Activated T-helper 1 cell treated with anti-CD3 and anti-CD28 coated beads, Interleukin-12 subunit alpha, Interleukin-12 subunit beta, Interleukin-2, Interleukin-4 antibody, amounts not matched to agents 30 ng/mL and 10 ng/mL and 1 ng/mL, durations not matched to agents 14 hours and 24 hours and 36 hours (primary cell): ENCODE data around the gene PTRHD1. TPM values are rescaled to one million over a fixed set of nuclear protein-coding genes. Genes with fewer than 3 reads are reported as not detected.

Experiments used
- DNase-seq: peaks from one replicate; pipeline ENCODE4 v3.0.0; 2021; ENCODE audit warnings: low spot score
- H3K27ac Mint-ChIP-seq: one replicate; pipeline ENCODE4 v1.8.0; 2021; ENCODE audit warnings: mild to moderate bottlenecking, mixed read lengths
- H3K27me3 Mint-ChIP-seq: one replicate; pipeline ENCODE4 v1.8.0; 2022; ENCODE audit warnings: mild to moderate bottlenecking, moderate library complexity, mixed read lengths; ENCODE audit not compliant: insufficient read depth
- H3K36me3 Mint-ChIP-seq: one replicate; pipeline ENCODE4 v1.8.0; 2021; ENCODE audit warnings: low read depth, mixed read lengths
- H3K4me1 Mint-ChIP-seq: one replicate; pipeline ENCODE4 v1.8.0; 2021; ENCODE audit warnings: low read depth, mixed read lengths
- H3K4me3 Mint-ChIP-seq: one replicate; pipeline ENCODE4 v1.8.0; 2021; ENCODE audit warnings: mild to moderate bottlenecking, moderate library complexity, mixed read lengths
- H3K9me3 Mint-ChIP-seq: one replicate; pipeline ENCODE4 v1.8.0; 2021; ENCODE audit warnings: mixed read lengths
- intact Hi-C: fragments of 100-400 bp; cut with micrococcal nuclease; formaldehyde crosslinking; loops from one replicate; pipeline ENCODE4 v1.15.1; 2024
- total RNA-seq: library from RNA; stranded (reverse); gene quantifications from 2 replicates; pipeline ENCODE4 v1.2.3, GENCODE V29; 2022

PTRHD1 gene
- total RNA-seq, 1 donor from 2014 or later: 16.5 TPM

DNA sequence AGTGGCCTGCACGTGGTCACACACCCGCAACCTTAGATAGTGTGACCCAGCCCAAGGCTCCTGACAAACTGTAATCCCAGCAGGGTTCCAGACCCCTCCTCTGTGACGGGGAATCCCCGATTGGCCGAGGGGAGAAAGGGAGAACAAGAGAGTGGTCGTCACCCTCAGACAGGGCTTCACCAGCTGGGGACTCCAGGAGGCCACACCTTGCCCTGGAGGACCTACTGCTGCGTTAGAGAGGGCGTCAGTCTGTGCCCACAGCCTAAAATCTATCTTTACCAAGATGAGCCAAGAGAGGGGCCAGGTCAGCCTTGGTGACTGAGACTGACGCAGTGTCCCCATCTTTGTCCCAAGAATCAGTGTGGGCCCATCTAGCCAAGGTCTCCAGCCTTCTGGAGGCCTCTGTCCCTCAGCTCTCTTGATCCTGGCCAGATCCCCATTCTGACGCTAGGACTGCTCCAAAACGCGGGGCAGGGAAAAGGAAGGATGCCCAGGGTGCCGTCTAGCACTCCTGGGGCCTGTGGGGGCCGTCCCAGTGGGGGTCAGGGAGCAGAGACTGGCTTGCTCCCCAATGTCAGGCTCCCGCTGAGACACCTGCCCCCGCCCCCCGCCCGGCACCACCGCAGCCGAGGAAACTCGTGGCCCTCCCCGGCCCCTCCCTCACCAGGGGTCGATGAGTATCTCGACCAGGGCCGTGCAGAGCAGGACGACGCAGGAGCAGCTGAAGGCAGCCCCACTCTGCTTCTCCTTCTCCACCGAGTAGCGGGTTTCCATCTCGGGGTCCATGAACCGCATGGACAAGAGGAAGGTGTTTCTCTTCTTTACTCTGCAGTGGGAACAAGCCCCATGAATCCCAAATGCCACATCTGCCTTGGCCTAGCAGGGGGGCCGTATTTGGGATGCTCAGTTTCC is 40.9 kb upstream of the PTRHD1 start:
- Mint-ChIP-seq H3K27me3 (no peaks in the 10 kb centered on the region), H3K27ac (no peak overlapping the region), H3K9me3 (no peaks in the 10 kb centered on the region), H3K4me1 (no peaks in the 10 kb centered on the region), H3K36me3 (peaks cover 6% of the 10 kb centered on the region), H3K4me3 (no peak overlapping the region)
- no peak for DNase-seq
- intact Hi-C loops: no loop called here

DNA sequence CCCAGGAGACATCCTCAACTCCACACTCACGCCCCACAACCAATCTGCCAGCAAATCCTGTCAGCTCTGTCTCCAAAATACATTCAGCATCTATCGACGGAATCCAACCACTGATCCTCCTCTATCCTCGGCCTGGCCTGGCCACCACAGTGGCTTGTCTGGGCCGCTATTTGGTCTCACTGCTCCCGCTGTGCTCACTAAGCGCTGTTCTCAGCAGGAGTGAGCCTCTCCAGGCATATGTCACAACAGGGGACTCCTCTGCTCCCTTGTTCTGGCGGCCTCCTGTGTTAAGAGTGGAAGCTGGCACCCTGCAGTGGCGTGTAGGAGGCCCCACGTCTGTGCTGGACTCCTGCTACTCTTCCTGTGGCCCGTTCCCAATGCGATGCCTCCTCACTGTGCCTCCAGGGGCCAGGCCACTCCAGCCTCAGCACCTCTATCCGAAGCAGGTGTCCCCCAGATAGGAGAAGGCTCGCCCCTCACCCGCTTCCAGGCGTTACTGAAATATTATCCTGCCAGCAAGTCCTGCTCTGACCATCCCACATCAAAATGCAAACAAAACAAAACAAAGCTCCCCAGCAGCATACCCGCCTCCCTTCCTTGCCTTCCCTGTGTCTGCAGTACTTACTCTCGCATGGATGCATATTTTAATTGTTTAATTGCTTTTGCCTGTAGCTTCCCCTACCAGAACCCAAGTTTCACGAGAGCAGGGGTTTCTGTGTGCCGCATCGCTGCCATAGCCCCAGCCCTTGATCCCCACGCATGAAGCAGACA is 39.9 kb upstream of the PTRHD1 start:
- Mint-ChIP-seq H3K36me3 (peaks cover 6% of the 10 kb centered on the region), H3K27me3 (no peaks in the 10 kb centered on the region), H3K27ac (peak overlapping the region; percentile 31), H3K4me3 (no peak overlapping the region), H3K9me3 (no peaks in the 10 kb centered on the region), H3K4me1 (no peaks in the 10 kb centered on the region)
- intact Hi-C loops: no loop called here
- no peak for DNase-seq

DNA sequence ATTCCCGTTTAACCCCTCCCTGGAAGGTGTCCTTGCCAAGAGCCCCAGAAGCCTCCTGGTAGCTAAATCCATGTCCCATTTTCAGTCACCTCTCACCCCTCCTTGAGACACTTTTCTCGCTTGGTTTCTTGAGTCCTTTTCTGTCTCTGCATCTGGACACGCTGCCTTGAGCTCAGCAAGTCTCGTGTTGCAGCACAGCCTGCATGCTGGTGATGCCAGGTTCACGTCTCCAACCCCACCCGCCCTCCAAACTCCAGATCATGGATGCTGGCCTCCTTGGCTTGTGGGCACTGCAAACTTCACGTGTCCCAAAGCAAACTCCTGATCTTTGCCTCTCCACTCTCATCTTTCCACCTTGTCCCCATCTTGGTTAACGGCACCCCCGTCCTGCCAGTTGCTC is 39.3 kb upstream of the PTRHD1 start:
- intact Hi-C loops: no loop called here
- Mint-ChIP-seq H3K36me3 (peaks cover 8% of the 10 kb centered on the region), H3K4me3 (no peak overlapping the region), H3K27ac (peak overlapping the region; percentile 69), H3K4me1 (no peaks in the 10 kb centered on the region), H3K9me3 (no peaks in the 10 kb centered on the region), H3K27me3 (no peaks in the 10 kb centered on the region)
- DNase-seq: no peak

GRCh38 chr2:24832073-24832461 is 38.9 kb upstream of the PTRHD1 start:
- intact Hi-C loops: no loop called here
- no peak for DNase-seq
- Mint-ChIP-seq H3K4me3 (no peak overlapping the region), H3K27ac (no peak overlapping the region), H3K27me3 (no peaks in the 10 kb centered on the region), H3K4me1 (peaks cover 3% of the 10 kb centered on the region), H3K36me3 (peaks cover 10% of the 10 kb centered on the region), H3K9me3 (no peaks in the 10 kb centered on the region)

- intact Hi-C loops: no loop called here
- Mint-ChIP-seq H3K27me3 (no peaks in the 10 kb centered on the region), H3K4me3 (no peak overlapping the region), H3K4me1 (peaks cover 10% of the 10 kb centered on the region), H3K36me3 (peaks cover 7% of the 10 kb centered on the region), H3K9me3 (no peaks in the 10 kb centered on the region), H3K27ac (peak overlapping the region; percentile 31)
- no peak for DNase-seq
Observed at GRCh38 chr2:24831221-24832072, 38.3 kb upstream of the PTRHD1 start.

DNA sequence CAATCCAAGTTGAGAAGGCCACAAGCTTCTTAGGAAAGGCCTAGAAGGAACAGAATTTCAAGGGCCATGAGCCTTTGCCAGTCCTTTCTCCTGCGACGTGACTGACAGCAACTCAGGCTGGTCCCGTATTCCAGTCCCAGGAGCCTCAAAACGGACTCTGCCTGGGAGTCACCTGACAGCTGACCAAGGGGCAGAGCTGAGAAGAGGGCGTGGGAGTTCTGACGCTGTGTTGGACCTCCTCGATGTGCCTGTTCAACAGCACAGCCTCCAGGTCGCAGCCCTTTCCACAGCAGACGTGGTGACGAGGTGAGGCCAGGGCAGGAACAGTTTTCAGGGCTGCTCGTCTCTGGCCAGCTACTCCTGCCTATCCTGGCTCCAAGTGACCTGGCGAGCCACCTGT is 37.6 kb upstream of the PTRHD1 start:
- DNase-seq: no peak
- no peaks in the 10 kb centered on the region for H3K9me3 Mint-ChIP-seq
- no peaks in the 10 kb centered on the region for H3K27me3 Mint-ChIP-seq
- H3K4me3 Mint-ChIP-seq: no peak overlapping the region
- H3K27ac Mint-ChIP-seq: no peak overlapping the region
- peaks cover 16% of the 10 kb centered on the region for H3K4me1 Mint-ChIP-seq
- intact Hi-C loops: no loop called here
- peaks cover 8% of the 10 kb centered on the region for H3K36me3 Mint-ChIP-seq

DNA sequence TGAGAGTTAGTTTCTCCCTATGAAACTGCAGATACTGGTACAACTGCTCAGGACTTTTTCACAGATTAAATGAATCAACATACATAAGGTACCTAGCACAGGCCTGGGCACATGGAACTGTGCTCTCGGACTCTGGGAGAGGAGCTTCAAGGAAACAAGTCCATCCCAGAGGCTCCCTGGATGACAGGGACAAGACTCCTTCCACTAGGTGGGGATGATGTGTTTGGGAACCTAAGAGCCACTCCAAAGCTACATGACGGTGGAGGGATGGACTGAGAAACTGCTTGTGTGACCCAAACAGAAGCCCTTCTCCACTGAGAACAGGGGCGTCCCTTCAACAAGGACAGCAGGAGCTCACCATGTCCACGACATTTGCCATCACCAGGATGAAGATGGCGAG is 37.2 kb upstream of the PTRHD1 start:
- Mint-ChIP-seq H3K27me3 (no peaks in the 10 kb centered on the region), H3K36me3 (peaks cover 12% of the 10 kb centered on the region), H3K9me3 (no peaks in the 10 kb centered on the region), H3K4me3 (no peak overlapping the region), H3K4me1 (peaks cover 21% of the 10 kb centered on the region), H3K27ac (no peak overlapping the region)
- intact Hi-C loops: no loop called here
- no peak for DNase-seq

DNA sequence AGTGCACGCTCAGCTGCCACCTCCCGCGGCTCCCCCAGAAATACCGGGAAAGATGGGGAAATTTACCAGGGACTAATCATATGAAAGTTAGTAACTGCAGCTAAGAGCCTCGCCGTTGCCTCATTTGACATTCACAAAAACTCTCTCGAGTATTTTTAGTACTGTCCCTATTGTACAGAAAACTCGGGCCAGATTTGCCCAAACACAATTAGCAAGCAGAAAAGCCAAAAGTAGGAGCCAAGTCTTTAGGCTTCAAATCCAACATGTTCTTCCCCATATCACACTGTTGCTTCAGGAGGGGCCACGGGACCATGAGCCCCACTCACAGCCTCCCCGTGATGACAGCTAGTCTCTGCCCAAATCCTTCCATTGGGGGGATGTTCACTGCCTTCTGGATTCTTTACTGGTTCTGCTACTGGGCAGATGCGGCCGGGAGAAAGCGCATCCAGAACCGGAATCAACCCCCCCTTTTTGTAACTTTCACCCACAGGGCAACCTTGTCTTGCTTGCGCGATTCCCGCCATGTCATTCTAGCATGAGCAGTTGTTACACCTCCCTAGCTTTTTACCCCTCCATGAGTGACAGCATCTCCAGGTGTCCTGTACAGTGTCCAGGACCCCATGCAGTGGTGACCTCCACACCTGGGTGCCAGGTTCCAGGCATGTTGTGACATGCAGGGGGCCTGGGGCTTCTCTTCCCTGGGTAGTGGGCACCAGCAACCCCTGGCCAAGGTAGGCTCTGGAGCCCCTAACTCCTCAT is 35.2 kb upstream of the PTRHD1 start:
- Mint-ChIP-seq H3K4me1 (peaks cover 25% of the 10 kb centered on the region), H3K36me3 (peaks cover 18% of the 10 kb centered on the region), H3K27ac (no peak overlapping the region), H3K27me3 (no peaks in the 10 kb centered on the region), H3K9me3 (no peaks in the 10 kb centered on the region), H3K4me3 (no peak overlapping the region)
- no peak for DNase-seq
- intact Hi-C loops: loop anchor here (5.0 kb wide), 1 partner anchor 126 kb away; no protein-coding TSS in a partner anchor

GRCh38 chr2:24827321-24828237 is 34.4 kb upstream of the PTRHD1 start:
- Mint-ChIP-seq H3K36me3 (peaks cover 22% of the 10 kb centered on the region), H3K4me1 (peaks cover 25% of the 10 kb centered on the region), H3K4me3 (no peak overlapping the region), H3K9me3 (no peaks in the 10 kb centered on the region), H3K27me3 (no peaks in the 10 kb centered on the region), H3K27ac (peak overlapping the region; percentile 86)
- intact Hi-C loops: loop anchor here (1.0 to 5.0 kb wide), 8 partner anchors 33 to 417 kb away; no protein-coding TSS in a partner anchor
- DNase-seq: peak; percentile 65

GRCh38 chr2:24826773-24827145 is 33.6 kb upstream of the PTRHD1 start:
- H3K27me3 Mint-ChIP-seq: no peaks in the 10 kb centered on the region
- peak overlapping the region; percentile 87 for H3K27ac Mint-ChIP-seq
- H3K4me1 Mint-ChIP-seq: peaks cover 25% of the 10 kb centered on the region
- peaks cover 22% of the 10 kb centered on the region for H3K36me3 Mint-ChIP-seq
- H3K4me3 Mint-ChIP-seq: no peak overlapping the region
- H3K9me3 Mint-ChIP-seq: no peaks in the 10 kb centered on the region
- no peak for DNase-seq
- intact Hi-C loops: loop anchor here (1.0 to 5.0 kb wide), 9 partner anchors 32 to 416 kb away; no protein-coding TSS in a partner anchor
